Endothelial cell of umbilical vein (primary cell): Measurements from ENCODE around the gene PCDHB5. TPM values are rescaled to one million over a fixed set of nuclear protein-coding genes. Genes with fewer than 3 reads are reported as not detected.
"Not testable (repeated sequence)": the region's sequence is repeated elsewhere in the genome, so short reads cannot be mapped to it uniquely, and the experiment has no call there.

Experiments used
- BruUV-seq: library from RNA; stranded (reverse); fragments of 400-500 nt; replicated peaks from 2 replicates; lab custom pipeline; 2021; lab: Mats Ljungman, UMichigan
- CTCF ChIA-PET: fragments of 300-600, 350-600 bp; sonication (Branson Sonifier 250); formaldehyde crosslinking; loops from one replicate; lab custom pipeline; 2021; ENCODE audit warnings: antibody characterized with exemption, inconsistent platforms; lab: Charles Lee
- POLR2A ChIA-PET: fragments of 300-600, 350-600 bp; sonication (Branson Sonifier 250); formaldehyde crosslinking; loops from one replicate; lab custom pipeline; 2021; ENCODE audit warnings: antibody characterized with exemption, inconsistent platforms; lab: Charles Lee
- DNase-seq: peaks from one replicate; pipeline ENCODE4 v3.0.0-alpha.2; 2011; ENCODE audit warnings: low read depth, low spot score
- FAIRE-seq: peaks from 2 replicates; lab custom pipeline; 2011; peaks lifted over from hg19 to GRCh38; lab: Jason Lieb, UNC
- H2AFZ ChIP-seq: 2 replicates; pipeline ENCODE4 v1.6.0; 2012; ENCODE audit warnings: low read depth, low read length, control low read depth, inconsistent platforms
- H3K27ac ChIP-seq: 2 replicates; pipeline ENCODE4 v1.5.1; 2011; ENCODE audit warnings: low read depth, mild to moderate bottlenecking, control low read depth, low read length, moderate library complexity; ENCODE audit not compliant: insufficient read depth
- H3K27me3 ChIP-seq, 2 experiments: 2 replicates each; pipeline versions ENCODE4 v1.6.0 to v1.6.1; 2011; ENCODE audit warnings: low read length in 2 of 2, mixed read lengths in 1 of 2; ENCODE audit not compliant: control insufficient read depth in 2 of 2, insufficient read depth in 2 of 2
- H3K36me3 ChIP-seq, 2 experiments: 2 replicates in 1 of 2; 3 replicates in 1 of 2; pipeline ENCODE4 v1.5.1; 2011; ENCODE audit warnings: low read length in 2 of 2, mild to moderate bottlenecking in 1 of 2, moderate library complexity in 1 of 2; ENCODE audit not compliant: control insufficient read depth in 2 of 2, insufficient read depth in 2 of 2; ENCODE audit errors: extremely low read depth in 1 of 2
- H3K4me1 ChIP-seq: 3 replicates; pipeline ENCODE4 v1.5.1; 2011; ENCODE audit warnings: mild to moderate bottlenecking, low read length; ENCODE audit not compliant: control insufficient read depth, insufficient read depth; ENCODE audit errors: extremely low read depth
- H3K4me2 ChIP-seq: 2 replicates; pipeline ENCODE4 v1.6.1; 2011; ENCODE audit warnings: low read length, control low read depth, mixed read lengths; ENCODE audit not compliant: insufficient read depth
- H3K4me3 ChIP-seq, 3 experiments: fragments of 200-600 bp in 1 of 3; sonication (generic), shearing (Covaris generic) in 1 of 3; replicated peaks in 1 of 3; 2 replicates each; pipeline ENCODE4 v1.5.1; 2011 to 2016; ENCODE audit warnings: control low read depth in 3 of 3, low read length in 3 of 3, mild to moderate bottlenecking in 2 of 3, inconsistent platforms in 1 of 3, low read depth in 1 of 3, moderate library complexity in 1 of 3; ENCODE audit not compliant: insufficient read depth in 1 of 3
- H3K79me2 ChIP-seq: 2 replicates; pipeline ENCODE4 v1.6.0; 2012; ENCODE audit warnings: low read length, inconsistent platforms; ENCODE audit not compliant: control insufficient read depth, insufficient read depth
- H3K9ac ChIP-seq: replicated peaks from 2 replicates; pipeline ENCODE3; 2011; ENCODE audit warnings: low read length, control low read depth; ENCODE audit not compliant: insufficient read depth; ENCODE audit errors: extremely low read depth
- H3K9me1 ChIP-seq: replicated peaks from 3 replicates; pipeline ENCODE4 v1.6.0; 2011; ENCODE audit warnings: mild to moderate bottlenecking, low read length; ENCODE audit not compliant: control insufficient read depth, insufficient read depth; ENCODE audit errors: extremely low read depth
- H3K9me3 ChIP-seq: replicated peaks from 2 replicates; pipeline ENCODE4 v1.5.1; 2012; ENCODE audit warnings: low read length, inconsistent platforms; ENCODE audit not compliant: control insufficient read depth, insufficient read depth
- H4K20me1 ChIP-seq: replicated peaks from 2 replicates; pipeline ENCODE3; 2011; ENCODE audit warnings: mild to moderate bottlenecking, low read length; ENCODE audit not compliant: control insufficient read depth, insufficient read depth; ENCODE audit errors: extremely low read depth
- EZH2 ChIP-seq: IDR thresholded peaks from 2 replicates; pipeline ENCODE4 v1.6.1; 2012; ENCODE audit warnings: borderline replicate concordance, low read depth, mild to moderate bottlenecking, moderate library complexity, low read length, inconsistent platforms; ENCODE audit not compliant: severe bottlenecking
- FOS ChIP-seq: IDR thresholded peaks from 2 replicates; pipeline ENCODE4 v1.6.1; 2011; ENCODE audit warnings: mild to moderate bottlenecking, low read length, moderate library complexity, borderline replicate concordance; ENCODE audit not compliant: insufficient read depth
- GATA2 ChIP-seq: IDR thresholded peaks from 2 replicates; pipeline ENCODE4 v1.7.0; 2011; ENCODE audit warnings: low read depth, mild to moderate bottlenecking, moderate library complexity, mixed read lengths, low read length; ENCODE audit not compliant: insufficient read length, insufficient read depth
- POLR2A ChIP-seq: IDR thresholded peaks from 2 replicates; pipeline ENCODE4 v1.6.1; 2012; ENCODE audit warnings: low read depth, mild to moderate bottlenecking, control low read depth, low read length
- POLR2AphosphoS5 ChIP-seq: IDR thresholded peaks from 2 replicates; pipeline ENCODE4 v1.6.1; 2012; ENCODE audit warnings: low read depth, mild to moderate bottlenecking, control low read depth, low read length, moderate library complexity; ENCODE audit not compliant: insufficient read depth
- dilution Hi-C: fragments of 300-500 bp; cut with MboI; formaldehyde crosslinking; loops from one replicate; pipeline ENCODE4 v1.15.0; 2019; ENCODE audit warnings: low sequenced_read_pairs; ENCODE audit not compliant: extremely low pct_ligation_motif_present
- intact Hi-C: fragments of 100-400 bp; cut with micrococcal nuclease; formaldehyde crosslinking; loops from one replicate; pipeline ENCODE4 v1.10.0; 2022
- polyA plus RNA-seq, 4 experiments: library from polyadenylated mRNA; depleted of rRNA in 3 of 4; stranded (reverse) in 3 of 4; unstranded in 1 of 4; fragments of >200 nt; gene quantifications; 2 replicates each; pipeline versions ENCODE4 v1.2.1 to v1.2.3, GENCODE V29; 2011 to 2012; ENCODE audit warnings: missing spikeins in 1 of 4
- total RNA-seq: library from RNA; stranded (reverse); gene quantifications from 2 replicates; pipeline ENCODE4 v1.2.3, GENCODE V29; 2021
- TF ChIP-seq, protein P1 (sequence below): IDR thresholded peaks from 2 replicates; pipeline ENCODE4 v1.6.1; 2011; ENCODE audit not compliant: insufficient read depth, insufficient read length

PCDHB5 gene
- total and polyA plus RNA-seq, 2 donors (not counting 3 experiments of a cell fraction or from before 2014, with no cell fraction given): 0.27 to 0.80 TPM

DNA sequence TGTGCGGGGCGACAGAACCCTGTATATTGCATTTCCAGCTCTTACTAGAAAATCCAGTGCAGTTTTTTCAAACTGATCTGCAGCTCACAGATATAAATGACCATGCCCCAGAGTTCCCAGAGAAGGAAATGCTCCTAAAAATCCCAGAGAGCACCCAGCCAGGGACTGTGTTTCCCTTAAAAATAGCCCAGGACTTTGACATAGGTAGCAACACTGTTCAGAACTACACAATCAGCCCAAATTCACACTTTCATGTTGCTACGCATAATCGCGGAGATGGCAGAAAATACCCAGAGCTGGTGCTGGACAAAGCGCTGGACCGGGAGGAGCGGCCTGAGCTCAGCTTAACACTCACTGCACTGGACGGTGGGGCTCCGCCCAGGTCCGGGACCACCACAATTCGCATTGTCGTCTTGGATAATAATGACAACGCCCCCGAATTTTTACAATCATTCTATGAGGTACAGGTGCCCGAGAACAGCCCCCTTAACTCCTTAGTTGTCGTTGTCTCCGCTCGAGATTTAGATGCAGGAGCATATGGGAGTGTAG is 786 bp downstream of the PCDHB5 start:
- CTCF ChIA-PET: interaction anchor here (1.0 kb wide), 1 partner anchor 10 kb away, joined by 3 read pairs; no protein-coding TSS in a partner anchor
- no peaks in the 10 kb centered on the region for H4K20me1 ChIP-seq
- no peaks in the 10 kb centered on the region for H3K36me3 ChIP-seq
- dilution Hi-C loops: no loop called here
- no peak overlapping the region for H3K4me2 ChIP-seq
- H3K4me3 ChIP-seq: no peak overlapping the region
- no peak overlapping the region for H2AFZ ChIP-seq
- no TSS peak for BruUV-seq
- FAIRE-seq (no peak), DNase-seq (no peak)
- H3K9me3 ChIP-seq: no peaks in the 10 kb centered on the region
- H3K79me2 ChIP-seq: no peaks in the 10 kb centered on the region
- intact Hi-C loops: no loop called here
- no peaks in the 10 kb centered on the region for H3K9me1 ChIP-seq
- H3K4me1 ChIP-seq: no peaks in the 10 kb centered on the region
- POLR2A ChIA-PET: no interaction called here
- no peak overlapping the region for H3K27ac ChIP-seq
- H3K9ac ChIP-seq: no peak overlapping the region
- H3K27me3 ChIP-seq: no peaks in the 10 kb centered on the region
- TF ChIP-seq POLR2A (no peak), EZH2 (no peak), FOS (no peak), GATA2 (no peak), POLR2AphosphoS5 (no peak)
- TF ChIP-seq, protein P1, sequence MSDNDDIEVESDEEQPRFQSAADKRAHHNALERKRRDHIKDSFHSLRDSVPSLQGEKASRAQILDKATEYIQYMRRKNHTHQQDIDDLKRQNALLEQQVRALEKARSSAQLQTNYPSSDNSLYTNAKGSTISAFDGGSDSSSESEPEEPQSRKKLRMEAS: no peak

DNA sequence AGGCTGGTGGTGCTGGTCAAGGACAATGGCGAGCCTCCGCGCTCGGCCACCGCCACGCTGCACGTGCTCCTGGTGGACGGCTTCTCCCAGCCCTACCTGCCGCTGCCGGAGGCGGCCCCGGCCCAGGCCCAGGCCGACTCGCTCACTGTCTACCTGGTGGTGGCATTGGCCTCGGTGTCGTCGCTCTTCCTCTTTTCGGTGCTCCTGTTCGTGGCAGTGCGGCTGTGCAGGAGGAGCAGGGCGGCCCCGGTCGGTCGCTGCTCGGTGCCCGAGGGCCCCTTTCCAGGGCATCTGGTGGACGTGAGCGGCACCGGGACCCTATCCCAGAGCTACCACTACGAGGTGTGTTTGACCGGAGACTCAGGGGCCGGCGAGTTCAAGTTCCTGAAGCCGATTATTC is 2.3 kb downstream of the PCDHB5 start:
- H3K27ac ChIP-seq, BruUV-seq, H3K36me3 ChIP-seq, H3K4me2 ChIP-seq, dilution Hi-C loops, H4K20me1 ChIP-seq, POLR2A ChIA-PET, CTCF ChIA-PET, H3K9me3 ChIP-seq, H3K9ac ChIP-seq, H3K9me1 ChIP-seq, H3K79me2 ChIP-seq, H3K27me3 ChIP-seq, DNase-seq, H3K4me1 ChIP-seq, H3K4me3 ChIP-seq, FAIRE-seq, H2AFZ ChIP-seq, intact Hi-C loops: not testable (repeated sequence)
